Subcutaneous adipose tissue (tissue), 4 donors: ENCODE data around the gene GRIN3A. TPM values are rescaled to one million over a fixed set of nuclear protein-coding genes. Genes with fewer than 3 reads are reported as not detected.

Experiments
- total RNA-seq, 4 donors: library from RNA; depleted of rRNA; stranded (reverse); fragments of >200 nt; gene quantifications; one replicate each; pipeline ENCODE4 v1.1.0, GENCODE V29; 2016
- TF ChIP-seq, protein P1 (sequence below): fragments of 450-650 bp; IDR thresholded peaks from one replicate; pipeline ENCODE4 v1.5.1; 2016; ENCODE audit warnings: low read depth, mild to moderate bottlenecking, control low read depth, antibody characterized with exemption, moderate library complexity

The GRIN3A gene
- total RNA-seq, 4 donors from 2014 or later = under 0.01 to 0.17 TPM; not detected in 2

DNA sequence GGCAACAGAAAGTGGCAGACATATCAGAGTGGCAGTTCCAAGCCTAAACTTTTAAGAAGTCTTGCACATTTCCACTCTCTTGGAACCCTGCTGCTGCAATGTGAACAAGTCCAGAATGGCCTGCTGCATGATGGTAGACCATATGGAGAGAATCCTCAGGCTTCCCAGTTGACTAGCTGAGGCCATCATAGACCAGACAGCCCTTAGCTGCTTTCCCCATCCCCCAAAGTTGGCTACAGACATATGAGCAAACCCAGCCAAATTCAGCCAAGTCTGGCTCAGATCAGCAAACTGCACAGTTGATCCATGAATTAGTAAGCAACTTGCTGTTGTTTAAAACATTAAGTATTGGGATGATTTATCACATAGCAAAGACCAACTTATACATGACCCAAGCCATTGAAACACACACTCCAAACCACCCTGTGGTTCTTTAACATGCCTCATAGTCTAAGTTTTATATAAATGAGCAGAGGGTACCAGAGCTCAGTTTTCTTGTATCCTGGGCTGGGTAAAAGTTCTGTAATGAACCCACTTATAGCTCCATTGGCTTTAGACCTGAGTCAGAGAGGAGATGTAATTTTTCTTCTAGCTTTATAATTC is 163.6 kb downstream of the GRIN3A start:
- TF ChIP-seq, protein P1, sequence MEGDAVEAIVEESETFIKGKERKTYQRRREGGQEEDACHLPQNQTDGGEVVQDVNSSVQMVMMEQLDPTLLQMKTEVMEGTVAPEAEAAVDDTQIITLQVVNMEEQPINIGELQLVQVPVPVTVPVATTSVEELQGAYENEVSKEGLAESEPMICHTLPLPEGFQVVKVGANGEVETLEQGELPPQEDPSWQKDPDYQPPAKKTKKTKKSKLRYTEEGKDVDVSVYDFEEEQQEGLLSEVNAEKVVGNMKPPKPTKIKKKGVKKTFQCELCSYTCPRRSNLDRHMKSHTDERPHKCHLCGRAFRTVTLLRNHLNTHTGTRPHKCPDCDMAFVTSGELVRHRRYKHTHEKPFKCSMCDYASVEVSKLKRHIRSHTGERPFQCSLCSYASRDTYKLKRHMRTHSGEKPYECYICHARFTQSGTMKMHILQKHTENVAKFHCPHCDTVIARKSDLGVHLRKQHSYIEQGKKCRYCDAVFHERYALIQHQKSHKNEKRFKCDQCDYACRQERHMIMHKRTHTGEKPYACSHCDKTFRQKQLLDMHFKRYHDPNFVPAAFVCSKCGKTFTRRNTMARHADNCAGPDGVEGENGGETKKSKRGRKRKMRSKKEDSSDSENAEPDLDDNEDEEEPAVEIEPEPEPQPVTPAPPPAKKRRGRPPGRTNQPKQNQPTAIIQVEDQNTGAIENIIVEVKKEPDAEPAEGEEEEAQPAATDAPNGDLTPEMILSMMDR = no peak

DNA sequence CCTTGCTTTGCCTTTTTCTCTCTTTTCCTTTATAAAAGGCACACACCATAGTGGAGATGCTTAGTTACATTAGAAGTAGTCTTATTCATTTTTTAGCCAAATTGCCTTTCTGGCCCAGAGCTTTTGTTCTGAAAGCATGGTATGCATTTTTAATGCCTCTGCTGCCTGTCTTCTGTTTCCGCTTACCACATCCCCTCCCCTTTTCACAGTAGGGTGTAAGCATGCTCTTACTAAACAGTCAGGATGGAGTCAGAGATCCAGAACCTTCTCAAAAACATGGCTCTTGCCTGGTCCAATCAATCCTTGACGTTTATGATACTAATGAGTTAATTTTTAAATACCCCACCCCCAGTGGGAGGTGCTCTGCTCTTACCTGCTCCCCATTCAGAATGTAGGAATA is 166.1 kb downstream of the GRIN3A start:
- TF ChIP-seq, protein P1 = no peak

DNA sequence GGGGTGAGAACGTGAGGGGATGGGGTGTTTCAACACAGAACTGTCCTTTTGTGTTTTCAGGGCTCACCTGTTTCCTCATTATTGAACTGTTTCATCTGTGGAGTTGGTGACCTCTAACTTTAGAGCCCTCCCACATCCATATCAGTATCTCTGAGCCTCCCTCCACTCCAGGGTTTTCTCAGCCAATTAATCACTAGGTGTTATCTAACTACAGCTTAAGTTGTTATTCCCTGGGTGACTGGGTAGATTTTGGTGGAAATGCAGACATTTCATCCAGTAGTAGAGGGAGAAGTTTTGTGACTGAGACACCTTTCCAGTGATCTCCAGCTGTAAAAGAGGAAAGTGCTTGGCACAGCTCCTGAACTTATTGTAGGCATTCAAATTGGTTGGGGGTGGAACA is 167.3 kb downstream of the GRIN3A start:
- TF ChIP-seq, protein P1 = no peak

DNA sequence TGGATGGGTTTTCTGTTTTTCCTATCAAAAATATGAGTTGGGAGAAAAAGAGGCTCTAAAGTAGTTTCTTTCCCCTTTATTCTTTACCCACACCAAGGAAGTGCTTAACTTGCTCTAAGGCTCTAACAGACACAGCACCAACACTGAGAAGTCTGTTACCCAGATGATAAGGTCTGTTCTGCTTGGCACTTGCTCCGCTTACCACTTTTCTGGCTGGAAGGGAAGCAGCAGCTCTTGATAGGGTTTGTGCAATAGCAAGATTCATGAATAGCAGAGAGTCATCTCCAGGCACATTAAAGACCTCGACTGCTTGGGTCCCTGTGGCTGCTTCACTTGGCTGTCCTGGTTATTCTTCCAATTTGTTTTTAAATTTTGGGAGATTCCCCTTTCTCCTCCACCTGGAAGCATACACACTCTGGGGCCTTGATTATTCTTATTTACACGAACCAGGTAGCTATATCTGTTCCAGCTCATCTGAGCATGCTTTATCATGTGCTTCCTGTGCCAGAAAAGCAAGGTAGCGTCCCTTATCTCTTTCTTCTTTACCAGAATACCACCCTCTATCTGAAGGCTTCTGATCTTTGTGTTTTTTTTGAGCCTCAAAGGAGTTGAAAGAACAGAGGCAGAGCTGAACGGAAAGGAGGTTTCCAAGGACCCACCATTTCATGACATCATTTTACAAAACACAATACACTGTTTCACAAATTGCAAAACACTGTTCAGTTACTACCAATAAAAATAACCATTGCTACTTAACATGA is 168.5 kb downstream of the GRIN3A start:
- TF ChIP-seq, protein P1 = no peak

DNA sequence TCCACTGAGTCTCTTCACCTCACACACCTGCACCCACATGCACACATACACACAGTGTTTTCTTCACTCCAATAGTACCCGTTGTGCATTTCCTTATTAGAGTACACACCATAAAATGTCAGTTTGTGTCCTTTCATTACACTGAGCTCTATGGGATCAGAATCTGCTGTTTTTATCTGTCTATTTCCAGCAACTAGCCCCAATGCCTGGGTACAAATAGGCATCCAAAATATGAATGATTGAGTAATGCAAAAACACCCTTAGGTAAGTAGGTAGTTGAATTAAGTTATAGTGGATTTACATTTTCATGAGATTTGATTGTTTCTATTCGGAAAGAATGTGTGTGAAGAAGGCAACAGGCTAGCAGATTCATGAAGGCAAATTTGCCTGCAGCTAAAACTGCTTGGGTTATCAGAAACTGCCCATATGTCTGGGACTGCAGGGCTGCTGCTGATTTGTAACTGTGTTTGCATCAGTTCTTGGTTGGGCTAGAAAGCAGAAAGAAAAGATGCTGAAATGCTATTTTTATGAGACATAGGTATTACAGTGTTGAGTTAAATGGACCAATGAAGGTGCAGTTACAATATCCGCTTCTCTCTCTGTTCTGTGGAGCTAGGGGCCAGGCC is 170.6 kb downstream of the GRIN3A start:
- TF ChIP-seq, protein P1 = no peak

DNA sequence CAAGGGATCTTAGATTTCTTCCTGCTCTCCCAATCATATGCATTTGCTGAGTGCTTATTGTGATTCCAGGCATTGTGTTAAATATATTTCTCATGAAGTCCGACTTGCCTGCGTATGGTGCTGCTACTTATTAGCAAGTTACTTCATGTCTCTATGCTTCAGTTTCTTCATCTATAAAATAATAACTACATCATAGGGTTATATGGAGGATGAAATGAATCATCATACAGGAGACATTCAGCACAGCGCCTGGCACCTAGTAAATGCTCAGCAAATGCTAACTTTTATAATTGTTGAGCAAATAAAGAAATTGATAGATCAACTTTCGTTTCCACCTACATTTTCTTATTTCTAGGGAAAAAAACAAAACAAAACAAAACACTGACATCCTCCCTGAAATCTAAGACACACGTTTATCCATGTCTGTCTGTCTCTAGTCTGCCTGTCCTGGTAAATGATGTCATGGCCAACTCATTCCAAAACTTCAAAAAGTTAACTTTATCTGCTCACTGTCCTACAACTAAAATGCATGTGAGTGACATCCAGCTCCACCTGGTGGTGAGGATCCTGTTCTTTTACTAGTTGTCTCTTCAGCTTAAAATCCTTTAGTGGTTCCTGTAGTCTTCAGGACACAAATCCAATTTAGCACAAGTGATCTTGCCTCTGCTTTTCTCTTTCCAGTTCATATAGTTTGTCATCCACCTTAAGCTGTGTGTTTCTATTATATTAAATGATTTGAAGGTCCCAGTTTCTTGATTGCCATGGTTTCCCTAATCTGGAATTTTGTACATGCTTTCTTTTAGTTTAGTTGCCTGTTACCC is 171.3 kb downstream of the GRIN3A start:
- TF ChIP-seq, protein P1 = no peak
